DOHH2 (cell line): ENCODE results near the gene LBR.

Source experiments
- EZH2phosphoT487 ChIP-seq: fragments of 200-600 bp; sonication (generic); IDR thresholded peaks from 2 replicates; pipeline ENCODE4 v1.6.1; 2017; ENCODE audit warnings: borderline replicate concordance, mild to moderate bottlenecking, antibody characterized with exemption, low read length, moderate library complexity, mixed read lengths
- TF ChIP-seq, protein P1 (sequence below): fragments of 200-600 bp; sonication (generic); IDR thresholded peaks from one replicate; pipeline ENCODE4 v1.5.1; 2014; ENCODE audit warnings: antibody characterized with exemption, mild to moderate bottlenecking, low read depth, low read length; ENCODE audit not compliant: poor library complexity, severe bottlenecking

DNA sequence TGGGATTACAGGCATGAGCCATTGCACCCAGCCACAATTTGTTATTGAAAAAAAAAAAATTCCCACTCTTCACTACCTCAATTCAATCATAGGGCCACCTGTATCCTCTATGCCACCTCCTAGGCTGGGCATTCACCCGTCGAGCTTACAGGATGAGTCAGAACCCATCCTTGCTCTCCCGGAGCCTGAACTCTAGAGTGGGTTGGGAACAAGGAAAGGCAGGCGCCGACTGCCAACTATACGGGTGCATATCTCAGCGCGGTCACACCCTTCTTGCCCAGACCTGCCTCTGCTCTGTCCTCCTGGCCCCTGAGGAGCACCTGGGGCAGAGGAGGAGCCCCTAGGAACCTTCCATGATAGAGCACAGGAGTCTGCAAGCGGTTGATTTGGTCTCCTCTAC is 21.4 kb upstream of the LBR start:
- TF ChIP-seq, protein P1, sequence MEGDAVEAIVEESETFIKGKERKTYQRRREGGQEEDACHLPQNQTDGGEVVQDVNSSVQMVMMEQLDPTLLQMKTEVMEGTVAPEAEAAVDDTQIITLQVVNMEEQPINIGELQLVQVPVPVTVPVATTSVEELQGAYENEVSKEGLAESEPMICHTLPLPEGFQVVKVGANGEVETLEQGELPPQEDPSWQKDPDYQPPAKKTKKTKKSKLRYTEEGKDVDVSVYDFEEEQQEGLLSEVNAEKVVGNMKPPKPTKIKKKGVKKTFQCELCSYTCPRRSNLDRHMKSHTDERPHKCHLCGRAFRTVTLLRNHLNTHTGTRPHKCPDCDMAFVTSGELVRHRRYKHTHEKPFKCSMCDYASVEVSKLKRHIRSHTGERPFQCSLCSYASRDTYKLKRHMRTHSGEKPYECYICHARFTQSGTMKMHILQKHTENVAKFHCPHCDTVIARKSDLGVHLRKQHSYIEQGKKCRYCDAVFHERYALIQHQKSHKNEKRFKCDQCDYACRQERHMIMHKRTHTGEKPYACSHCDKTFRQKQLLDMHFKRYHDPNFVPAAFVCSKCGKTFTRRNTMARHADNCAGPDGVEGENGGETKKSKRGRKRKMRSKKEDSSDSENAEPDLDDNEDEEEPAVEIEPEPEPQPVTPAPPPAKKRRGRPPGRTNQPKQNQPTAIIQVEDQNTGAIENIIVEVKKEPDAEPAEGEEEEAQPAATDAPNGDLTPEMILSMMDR: no peak
- no peak for TF ChIP-seq EZH2phosphoT487
